WTC11 (cell line): ENCODE data around the gene NRDC.

Experiments
- ATF1 ChIP-seq: sonication (generic); formaldehyde crosslinking; IDR thresholded peaks from 2 replicates; pipeline ENCODE4 v1.8.1; 2023; ENCODE audit warnings: mild to moderate bottlenecking, moderate library complexity, missing genetic modification reagents
- ATF2 ChIP-seq: sonication (generic); formaldehyde crosslinking; IDR thresholded peaks from 2 replicates; pipeline ENCODE4 v1.8.1; 2022; ENCODE audit warnings: low read depth, missing genetic modification reagents, borderline replicate concordance
- CBFB ChIP-seq: sonication (generic); formaldehyde crosslinking; IDR thresholded peaks from 2 replicates; pipeline ENCODE4 v1.8.1; 2022; ENCODE audit warnings: mild to moderate bottlenecking, low read depth, missing genetic modification reagents
- CTCF ChIP-seq: fragments of 200-600 bp; IDR thresholded peaks from 2 replicates; pipeline ENCODE4 v1.8.0; 2022; ENCODE audit warnings: antibody characterized with exemption
- IRF1 ChIP-seq: sonication (generic); formaldehyde crosslinking; IDR thresholded peaks from 2 replicates; pipeline ENCODE4 v1.8.0; 2023; ENCODE audit warnings: missing genetic modification reagents
- KAT7 ChIP-seq: sonication (generic); formaldehyde crosslinking; IDR thresholded peaks from 2 replicates; pipeline ENCODE4 v1.8.1; 2023; ENCODE audit warnings: missing genetic modification reagents, mild to moderate bottlenecking, borderline replicate concordance
- NR1H2 ChIP-seq: sonication (generic); formaldehyde crosslinking; IDR thresholded peaks from 2 replicates; pipeline ENCODE4 v1.9.0; 2021; ENCODE audit warnings: mild to moderate bottlenecking, moderate library complexity, missing genetic modification reagents
- NR3C1 ChIP-seq: sonication (generic); formaldehyde crosslinking; conservative IDR thresholded peaks from 2 replicates; pipeline ENCODE4 v1.8.1; 2023; ENCODE audit warnings: low read depth, mild to moderate bottlenecking, missing genetic modification reagents
- PRDM15 ChIP-seq: sonication (generic); formaldehyde crosslinking; IDR thresholded peaks from 2 replicates; pipeline ENCODE4 v1.8.0; 2022; ENCODE audit warnings: missing genetic modification reagents
- SMAD3 ChIP-seq: sonication (generic); formaldehyde crosslinking; IDR thresholded peaks from 2 replicates; pipeline ENCODE4 v1.8.0; 2022; ENCODE audit warnings: missing genetic modification reagents, mild to moderate bottlenecking, borderline replicate concordance
- TP53 ChIP-seq: sonication (generic); formaldehyde crosslinking; IDR thresholded peaks from 2 replicates; pipeline ENCODE4 v1.8.1; 2023; ENCODE audit warnings: mild to moderate bottlenecking, missing genetic modification reagents
- USF2 ChIP-seq: sonication (generic); formaldehyde crosslinking; IDR thresholded peaks from 2 replicates; pipeline ENCODE4 v1.8.1; 2023; ENCODE audit warnings: mild to moderate bottlenecking, missing genetic modification reagents, moderate library complexity
- ZNF263 ChIP-seq: sonication (generic); formaldehyde crosslinking; IDR thresholded peaks from 2 replicates; pipeline ENCODE4 v1.8.1; 2022; ENCODE audit warnings: low read depth, mild to moderate bottlenecking, moderate library complexity, missing genetic modification reagents

- TF ChIP-seq USF2 (CRISPR knock-in tag) (no peak), NR1H2 (no peak), PRDM15 (no peak), CTCF (no peak), SMAD3 (no peak), NR3C1 (CRISPR knock-in tag) (no peak), ATF1 (no peak), CBFB (CRISPR knock-in tag) (no peak), KAT7 (CRISPR knock-in tag) (no peak), ATF2 (no peak), IRF1 (CRISPR knock-in tag) (no peak), ZNF263 (no peak), TP53 (CRISPR knock-in tag) (no peak)
Measured at GRCh38 chr1:51839094-51839493, 39.4 kb downstream of the NRDC start.
